ENCODE data around the gene ITGB2.

DNA sequence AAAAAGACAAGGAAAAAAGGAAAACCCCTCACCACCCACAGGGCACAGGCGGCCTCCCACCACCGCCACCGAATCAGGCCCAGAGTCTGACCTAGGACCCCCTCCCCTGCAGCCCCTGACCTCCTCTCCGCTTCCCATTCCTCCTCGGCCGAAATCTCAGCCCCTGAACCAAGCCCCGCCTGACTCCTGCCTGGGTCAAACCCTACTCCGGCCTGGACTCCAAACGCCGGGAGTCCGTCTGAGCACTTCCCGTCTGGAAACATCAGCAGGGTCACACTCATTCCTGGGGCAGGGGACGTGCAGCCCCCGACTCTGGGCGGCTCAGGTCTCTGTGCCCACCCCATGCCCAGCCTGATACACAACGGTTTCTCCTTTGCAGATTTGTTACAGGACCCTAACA lies 76.4 kb downstream of the ITGB2 start:
- TF ChIP-seq, protein P1, sequence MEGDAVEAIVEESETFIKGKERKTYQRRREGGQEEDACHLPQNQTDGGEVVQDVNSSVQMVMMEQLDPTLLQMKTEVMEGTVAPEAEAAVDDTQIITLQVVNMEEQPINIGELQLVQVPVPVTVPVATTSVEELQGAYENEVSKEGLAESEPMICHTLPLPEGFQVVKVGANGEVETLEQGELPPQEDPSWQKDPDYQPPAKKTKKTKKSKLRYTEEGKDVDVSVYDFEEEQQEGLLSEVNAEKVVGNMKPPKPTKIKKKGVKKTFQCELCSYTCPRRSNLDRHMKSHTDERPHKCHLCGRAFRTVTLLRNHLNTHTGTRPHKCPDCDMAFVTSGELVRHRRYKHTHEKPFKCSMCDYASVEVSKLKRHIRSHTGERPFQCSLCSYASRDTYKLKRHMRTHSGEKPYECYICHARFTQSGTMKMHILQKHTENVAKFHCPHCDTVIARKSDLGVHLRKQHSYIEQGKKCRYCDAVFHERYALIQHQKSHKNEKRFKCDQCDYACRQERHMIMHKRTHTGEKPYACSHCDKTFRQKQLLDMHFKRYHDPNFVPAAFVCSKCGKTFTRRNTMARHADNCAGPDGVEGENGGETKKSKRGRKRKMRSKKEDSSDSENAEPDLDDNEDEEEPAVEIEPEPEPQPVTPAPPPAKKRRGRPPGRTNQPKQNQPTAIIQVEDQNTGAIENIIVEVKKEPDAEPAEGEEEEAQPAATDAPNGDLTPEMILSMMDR (IDR thresholded peaks at IDR 0.05) = no peak
- TF ChIP-seq POLR2A (IDR thresholded peaks at IDR 0.05; ENCODE audit: low read depth) (no peak), EP300 (IDR thresholded peaks at IDR 0.05) (no peak), POLR2AphosphoS5 (IDR thresholded peaks at IDR 0.05) (no peak)
